ENCODE results near the gene PTH1R. TPM values are rescaled to one million over a fixed set of nuclear protein-coding genes. Genes with fewer than 3 reads are reported as not detected.
A peak's percentile ranks its signal among the peaks of the same experiment; 100 is the strongest.

The PTH1R gene
- total and polyA plus RNA-seq, 10 of the 15 experiments (the other 5 are each of a cell fraction or from before 2014, with no cell fraction given), result not detected

DNA sequence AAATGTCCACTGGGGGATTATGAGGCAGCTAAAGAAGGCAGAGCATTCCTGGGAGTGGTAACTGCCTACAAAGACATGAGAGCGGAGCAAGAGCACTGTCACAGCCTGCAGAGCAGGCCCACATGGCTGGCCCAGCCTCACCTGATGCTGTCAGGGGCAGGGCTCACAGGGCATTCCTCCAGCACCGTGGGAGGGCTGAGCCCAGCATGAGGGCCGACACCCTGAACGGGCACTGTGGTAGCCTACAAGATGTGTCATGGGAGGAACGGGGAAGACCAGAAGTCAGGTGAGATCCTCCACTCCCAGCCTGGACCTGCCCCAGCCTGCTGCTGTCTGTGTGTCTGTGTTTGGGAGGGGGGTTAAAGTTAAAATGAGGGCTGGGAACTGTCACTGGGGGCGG lies 68.9 kb downstream of the PTH1R start (continued):
- TF ChIP-seq, protein P1, sequence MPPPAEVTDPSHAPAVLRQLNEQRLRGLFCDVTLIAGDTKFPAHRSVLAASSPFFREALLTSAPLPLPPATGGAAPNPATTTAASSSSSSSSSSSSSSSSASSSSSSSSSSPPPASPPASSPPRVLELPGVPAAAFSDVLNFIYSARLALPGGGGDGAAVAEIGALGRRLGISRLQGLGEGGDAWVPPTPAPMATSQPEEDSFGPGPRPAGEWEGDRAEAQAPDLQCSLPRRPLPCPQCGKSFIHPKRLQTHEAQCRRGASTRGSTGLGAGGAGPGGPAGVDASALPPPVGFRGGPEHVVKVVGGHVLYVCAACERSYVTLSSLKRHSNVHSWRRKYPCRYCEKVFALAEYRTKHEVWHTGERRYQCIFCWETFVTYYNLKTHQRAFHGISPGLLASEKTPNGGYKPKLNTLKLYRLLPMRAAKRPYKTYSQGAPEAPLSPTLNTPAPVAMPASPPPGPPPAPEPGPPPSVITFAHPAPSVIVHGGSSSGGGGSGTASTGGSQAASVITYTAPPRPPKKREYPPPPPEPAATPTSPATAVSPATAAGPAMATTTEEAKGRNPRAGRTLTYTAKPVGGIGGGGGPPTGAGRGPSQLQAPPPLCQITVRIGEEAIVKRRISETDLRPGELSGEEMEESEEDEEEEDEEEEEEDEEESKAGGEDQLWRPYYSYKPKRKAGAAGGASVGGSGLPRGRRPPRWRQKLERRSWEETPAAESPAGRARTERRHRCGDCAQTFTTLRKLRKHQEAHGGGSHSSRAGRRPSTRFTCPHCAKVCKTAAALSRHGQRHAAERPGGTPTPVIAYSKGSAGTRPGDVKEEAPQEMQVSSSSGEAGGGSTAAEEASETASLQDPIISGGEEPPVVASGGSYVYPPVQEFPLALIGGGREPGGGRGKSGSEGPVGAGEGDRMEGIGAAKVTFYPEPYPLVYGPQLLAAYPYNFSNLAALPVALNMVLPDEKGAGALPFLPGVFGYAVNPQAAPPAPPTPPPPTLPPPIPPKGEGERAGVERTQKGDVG (CRISPR knock-in tag; IDR thresholded peaks at IDR 0.05), result no peak
- no peak for TF ChIP-seq ZNF274 (IDR thresholded peaks at IDR 0.05; ENCODE audit: insufficient read depth, insufficient read length)

GRCh38 chr3:46946856-46947545 lies 69.5 kb downstream of the PTH1R start:
- ATAC-seq (peak; percentile 15), DNase-seq (ENCODE audit: low read depth, low spot score) (no peak), FAIRE-seq (no peak)
- intact Hi-C loops (cut with micrococcal nuclease; ENCODE audit: unreplicated experiment), result no loop called here
- ChIA-PET RAD21 (ENCODE audit: unreplicated experiment) (interaction anchor here (1.0 to 3.2 kb wide), 5 partner anchors 9 to 27 kb away, joined by 4 to 21 read pairs (median 6); no protein-coding TSS in a partner anchor), CTCF (interaction anchor here (0.5 to 4.5 kb wide), 7 partner anchors 9 to 51 kb away, joined by 3 to 27 read pairs (median 3); no protein-coding TSS in a partner anchor), POLR2A (interaction anchor here (0.7 to 10.1 kb wide), 6 partner anchors 9 to 27 kb away, joined by 3 to 163 read pairs (median 4); no protein-coding TSS in a partner anchor), SMC1A (ENCODE audit: uncharacterized antibody, unreplicated experiment) (interaction anchor here (0.6 to 17.2 kb wide), 6 partner anchors 10 to 281 kb away, joined by 3 to 298 read pairs (median 4); no protein-coding TSS in a partner anchor)
- Histone ChIP-seq H4K20me1 (ENCODE audit: control insufficient read depth, insufficient read depth) (peaks cover 6% of the 10 kb centered on the region; the same call in 1 of the 2 replicates), H3K9ac (ENCODE audit: control insufficient read depth, insufficient read depth, low read length) (no peak overlapping the region), H3K4me1 (ENCODE audit: control insufficient read depth, insufficient read depth, low read length) (peaks cover 33% of the 10 kb centered on the region), H2AFZ (ENCODE audit: control insufficient read depth, low read depth, low read length) (no peak overlapping the region), H3K4me2 (ENCODE audit: control insufficient read depth, insufficient read depth) (no peak overlapping the region), H3K36me3 (ENCODE audit: control insufficient read depth in 2 of 2, insufficient read depth in 2 of 2, low read length in 1 of 2) (peaks cover 21 to 34% of the 10 kb centered on the region in 2 experiments), H3K79me2 (ENCODE audit: control insufficient read depth, insufficient read depth, low read length) (peaks cover 95% of the 10 kb centered on the region), H3K27me3 (replicated peaks in 1 of 2; ENCODE audit: control insufficient read depth in 2 of 2, insufficient read depth in 2 of 2, low read length in 1 of 2) (no peaks in the 10 kb centered on the region), H3K27ac (ENCODE audit: control insufficient read depth, insufficient read depth) (peak overlapping the region; percentile 73), H3K4me3 (no peak overlapping the region), H3K9me3 (replicated peaks; ENCODE audit: control insufficient read depth, insufficient read depth, low read length) (no peaks in the 10 kb centered on the region; the same call in 2 of the 3 replicates)
- TF ChIP-seq ELK1 (IDR thresholded peaks at IDR 0.05; ENCODE audit: low read depth, low read length), result no peak
- 0 out of 2 replicates have a peak, but pooled peaks have one; percentile 36 for TF ChIP-seq LARP7 (IDR thresholded peaks at IDR 0.05)
- TF ChIP-seq ZZZ3 (IDR thresholded peaks at IDR 0.05; ENCODE audit: control insufficient read depth, insufficient read length, low read depth), result no peak
- in situ Hi-C loops (cut with MboI), result no loop called here
- BruUV-seq (replicated peaks), result no TSS peak
- WGBS (ENCODE audit: insufficient coverage, insufficient replicate concordance, low lambda C conversion rate, missing lambda C conversion rate), result 33% methylated on average over 7 of the region's 7 CpGs

Data from GM12878 (cell line).